ENCODE results near the gene TMEM144. TPM values are rescaled to one million over a fixed set of nuclear protein-coding genes. Genes with fewer than 3 reads are reported as not detected.
"Not testable (repeated sequence)": the region's sequence is repeated elsewhere in the genome, so short reads cannot be mapped to it uniquely, and the experiment has no call there.

Gene TMEM144
- total RNA-seq, 3 donors from 2014 or later (not counting 1 experiment from before 2014, with no cell fraction given), result 0.31 to 0.78 TPM; not detected in 1

- WGBS (ENCODE audit: insufficient coverage), result 95% methylated on average over 17 of the region's 17 CpGs
- H3K4me1 Mint-ChIP-seq; H3K4me3 Mint-ChIP-seq; DNase-seq; intact Hi-C loops (cut with micrococcal nuclease); H3K4me1 ChIP-seq (ENCODE audit: control insufficient read depth, insufficient read depth, low read length); H3K27ac Mint-ChIP-seq; H3K27me3 Mint-ChIP-seq (ENCODE audit: low read depth in 2 of 2); H3K36me3 ChIP-seq (ENCODE audit: control insufficient read depth, insufficient read depth, low read length); H3K36me3 Mint-ChIP-seq; H3K27ac ChIP-seq (ENCODE audit: low read length); H3K9me3 Mint-ChIP-seq; H3K27me3 ChIP-seq (ENCODE audit: control insufficient read depth, insufficient read depth, low read length); H3K4me3 ChIP-seq (ENCODE audit: low read length); ATAC-seq; H3K9me3 ChIP-seq (ENCODE audit: control insufficient read depth, insufficient read depth, low read length): not testable (repeated sequence)
Observed at GRCh38 chr4:158228399-158228798, 18.1 kb downstream of the TMEM144 start.

DNA sequence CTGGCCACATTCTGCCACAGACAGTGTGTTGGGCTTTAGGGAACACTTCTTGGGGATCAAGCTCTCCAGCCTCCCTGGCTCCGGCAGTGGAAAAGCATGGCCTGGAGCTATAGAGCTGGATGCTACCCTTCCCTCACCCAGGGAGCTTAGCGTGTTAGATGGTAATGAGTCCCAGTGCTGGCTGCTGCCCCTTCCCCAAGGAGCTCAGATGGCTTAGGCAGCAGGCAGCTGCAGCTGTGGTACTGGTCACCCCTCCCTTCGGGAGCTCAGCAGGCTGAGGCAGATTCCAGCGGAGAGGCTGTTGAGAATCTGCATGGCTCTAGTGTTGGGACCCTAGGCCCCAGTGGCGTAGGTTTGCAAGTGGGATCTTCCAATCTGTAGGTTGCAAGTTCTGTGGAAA, 19.5 kb downstream of the TMEM144 start:
- Histone ChIP-seq H3K27me3 (ENCODE audit: control insufficient read depth, insufficient read depth, low read length) (no peaks in the 10 kb centered on the region), H3K4me3 (ENCODE audit: low read length) (no peak overlapping the region), H3K27ac (ENCODE audit: low read length) (no peak overlapping the region), H3K4me1 (ENCODE audit: control insufficient read depth, insufficient read depth, low read length) (no peaks in the 10 kb centered on the region), H3K9me3 (ENCODE audit: control insufficient read depth, insufficient read depth, low read length) (no peaks in the 10 kb centered on the region), H3K36me3 (ENCODE audit: control insufficient read depth, insufficient read depth, low read length) (no peaks in the 10 kb centered on the region)
- 79% methylated on average over 5 of the region's 5 CpGs for WGBS (ENCODE audit: insufficient coverage)
- DNase-seq (no peak), ATAC-seq (no peak)
- Mint-ChIP-seq H3K4me1 (peaks cover 0 to 4% of the 10 kb centered on the region in 2 donors), H3K9me3 (peaks cover 0 to 6% of the 10 kb centered on the region in 2 donors), H3K27ac (no peak overlapping the region), H3K4me3 (no peak overlapping the region), H3K36me3 (no peaks in the 10 kb centered on the region), H3K27me3 (ENCODE audit: low read depth in 2 of 2) (peaks cover 0 to 2% of the 10 kb centered on the region in 2 donors)
- intact Hi-C loops (cut with micrococcal nuclease), result no loop called here
- TF ChIP-seq, protein P1, sequence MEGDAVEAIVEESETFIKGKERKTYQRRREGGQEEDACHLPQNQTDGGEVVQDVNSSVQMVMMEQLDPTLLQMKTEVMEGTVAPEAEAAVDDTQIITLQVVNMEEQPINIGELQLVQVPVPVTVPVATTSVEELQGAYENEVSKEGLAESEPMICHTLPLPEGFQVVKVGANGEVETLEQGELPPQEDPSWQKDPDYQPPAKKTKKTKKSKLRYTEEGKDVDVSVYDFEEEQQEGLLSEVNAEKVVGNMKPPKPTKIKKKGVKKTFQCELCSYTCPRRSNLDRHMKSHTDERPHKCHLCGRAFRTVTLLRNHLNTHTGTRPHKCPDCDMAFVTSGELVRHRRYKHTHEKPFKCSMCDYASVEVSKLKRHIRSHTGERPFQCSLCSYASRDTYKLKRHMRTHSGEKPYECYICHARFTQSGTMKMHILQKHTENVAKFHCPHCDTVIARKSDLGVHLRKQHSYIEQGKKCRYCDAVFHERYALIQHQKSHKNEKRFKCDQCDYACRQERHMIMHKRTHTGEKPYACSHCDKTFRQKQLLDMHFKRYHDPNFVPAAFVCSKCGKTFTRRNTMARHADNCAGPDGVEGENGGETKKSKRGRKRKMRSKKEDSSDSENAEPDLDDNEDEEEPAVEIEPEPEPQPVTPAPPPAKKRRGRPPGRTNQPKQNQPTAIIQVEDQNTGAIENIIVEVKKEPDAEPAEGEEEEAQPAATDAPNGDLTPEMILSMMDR (IDR thresholded peaks at IDR 0.05), result no peak

GRCh38 chr4:158234671-158235070, 24.4 kb downstream of the TMEM144 start:
- H3K4me1 ChIP-seq (ENCODE audit: control insufficient read depth, insufficient read depth, low read length), result no peaks in the 10 kb centered on the region
- no peaks in the 10 kb centered on the region for H3K36me3 Mint-ChIP-seq
- H3K4me1 Mint-ChIP-seq, result peaks cover 0 to 4% of the 10 kb centered on the region in 2 donors
- no peaks in the 10 kb centered on the region for H3K36me3 ChIP-seq (ENCODE audit: control insufficient read depth, insufficient read depth, low read length)
- H3K4me3 ChIP-seq (ENCODE audit: low read length), result no peak overlapping the region
- no peak overlapping the region for H3K27ac ChIP-seq (ENCODE audit: low read length)
- H3K27me3 Mint-ChIP-seq (ENCODE audit: low read depth in 2 of 2), result no peaks in the 10 kb centered on the region
- DNase-seq (no peak), ATAC-seq (no peak)
- TF ChIP-seq, protein P1 (IDR thresholded peaks at IDR 0.05), result no peak
- no peak overlapping the region for H3K4me3 Mint-ChIP-seq
- no peak overlapping the region for H3K27ac Mint-ChIP-seq
- intact Hi-C loops (cut with micrococcal nuclease), result no loop called here
- H3K9me3 Mint-ChIP-seq, result no peaks in the 10 kb centered on the region
- no peaks in the 10 kb centered on the region for H3K9me3 ChIP-seq (ENCODE audit: control insufficient read depth, insufficient read depth, low read length)
- WGBS (ENCODE audit: insufficient coverage), result 96% methylated on average over 4 of the region's 4 CpGs
- H3K27me3 ChIP-seq (ENCODE audit: control insufficient read depth, insufficient read depth, low read length), result no peaks in the 10 kb centered on the region

- Histone ChIP-seq H3K36me3 (ENCODE audit: control insufficient read depth, insufficient read depth, low read length) (no peaks in the 10 kb centered on the region), H3K4me1 (ENCODE audit: control insufficient read depth, insufficient read depth, low read length) (no peaks in the 10 kb centered on the region), H3K27ac (ENCODE audit: low read length) (no peak overlapping the region), H3K4me3 (ENCODE audit: low read length) (no peak overlapping the region), H3K9me3 (ENCODE audit: control insufficient read depth, insufficient read depth, low read length) (no peaks in the 10 kb centered on the region), H3K27me3 (ENCODE audit: control insufficient read depth, insufficient read depth, low read length) (no peaks in the 10 kb centered on the region)
- ATAC-seq (no peak), DNase-seq (no peak)
- H3K4me3 Mint-ChIP-seq, result no peak overlapping the region
- intact Hi-C loops (cut with micrococcal nuclease), result no loop called here
- H3K36me3 Mint-ChIP-seq, result no peaks in the 10 kb centered on the region
- 81% methylated on average over 8 of the region's 9 CpGs for WGBS (ENCODE audit: insufficient coverage)
- TF ChIP-seq, protein P1 (IDR thresholded peaks at IDR 0.05), result no peak
- no peaks in the 10 kb centered on the region for H3K27me3 Mint-ChIP-seq (ENCODE audit: low read depth in 2 of 2)
- H3K27ac Mint-ChIP-seq, result no peak overlapping the region
- H3K4me1 Mint-ChIP-seq, result peaks cover 0 to 4% of the 10 kb centered on the region in 2 donors
- H3K9me3 Mint-ChIP-seq, result no peaks in the 10 kb centered on the region
Observed at GRCh38 chr4:158236304-158237030, 26.2 kb downstream of the TMEM144 start.
